ENCODE data around the gene MYH6.

- TF ChIP-seq, protein P1, sequence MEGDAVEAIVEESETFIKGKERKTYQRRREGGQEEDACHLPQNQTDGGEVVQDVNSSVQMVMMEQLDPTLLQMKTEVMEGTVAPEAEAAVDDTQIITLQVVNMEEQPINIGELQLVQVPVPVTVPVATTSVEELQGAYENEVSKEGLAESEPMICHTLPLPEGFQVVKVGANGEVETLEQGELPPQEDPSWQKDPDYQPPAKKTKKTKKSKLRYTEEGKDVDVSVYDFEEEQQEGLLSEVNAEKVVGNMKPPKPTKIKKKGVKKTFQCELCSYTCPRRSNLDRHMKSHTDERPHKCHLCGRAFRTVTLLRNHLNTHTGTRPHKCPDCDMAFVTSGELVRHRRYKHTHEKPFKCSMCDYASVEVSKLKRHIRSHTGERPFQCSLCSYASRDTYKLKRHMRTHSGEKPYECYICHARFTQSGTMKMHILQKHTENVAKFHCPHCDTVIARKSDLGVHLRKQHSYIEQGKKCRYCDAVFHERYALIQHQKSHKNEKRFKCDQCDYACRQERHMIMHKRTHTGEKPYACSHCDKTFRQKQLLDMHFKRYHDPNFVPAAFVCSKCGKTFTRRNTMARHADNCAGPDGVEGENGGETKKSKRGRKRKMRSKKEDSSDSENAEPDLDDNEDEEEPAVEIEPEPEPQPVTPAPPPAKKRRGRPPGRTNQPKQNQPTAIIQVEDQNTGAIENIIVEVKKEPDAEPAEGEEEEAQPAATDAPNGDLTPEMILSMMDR (IDR thresholded peaks at IDR 0.05; ENCODE audit: low read length): no peak
- no peak for TF ChIP-seq EZH2 (IDR thresholded peaks at IDR 0.05; ENCODE audit: borderline replicate concordance, low read length)
These were observed 46.3 kb downstream of the MYH6 start for GRCh38 chr14:23361763-23362162.
